Activated CD8-positive, alpha-beta memory T cell treated with anti-CD3 and anti-CD28 coated beads, Interleukin-2, amount 10 ng/mL, durations not matched to agents 7 days and 5 days (primary cell): Measurements from ENCODE around the gene ARHGEF16. TPM values are rescaled to one million over a fixed set of nuclear protein-coding genes. Genes with fewer than 3 reads are reported as not detected.

Experiments
- ATAC-seq: fragments of 150-1000 bp; cut with Tn5 transposase; one replicate; pipeline ENCODE4 v1.10.0; 2021; ENCODE audit warnings: moderate library complexity
- CTCF ChIA-PET: fragments of 350-600 bp; sonication (Branson Sonifier 250); formaldehyde crosslinking; loops from one replicate; lab custom pipeline; 2021; ENCODE audit warnings: antibody characterized with exemption; lab: Charles Lee
- DNase-seq: peaks from one replicate; pipeline ENCODE4 v3.0.0-alpha.2; 2020
- H3K27ac Mint-ChIP-seq: one replicate; pipeline ENCODE4 v1.8.0; 2021; ENCODE audit warnings: mild to moderate bottlenecking, mixed read lengths
- H3K27me3 Mint-ChIP-seq: one replicate; pipeline ENCODE4 v1.8.0; 2021; ENCODE audit warnings: mixed read lengths
- H3K36me3 Mint-ChIP-seq: one replicate; pipeline ENCODE4 v1.8.0; 2021; ENCODE audit warnings: mild to moderate bottlenecking, mixed read lengths
- H3K4me1 Mint-ChIP-seq: one replicate; pipeline ENCODE4 v1.8.0; 2021; ENCODE audit warnings: mixed read lengths
- H3K4me3 Mint-ChIP-seq: one replicate; pipeline ENCODE4 v1.8.0; 2021; ENCODE audit warnings: mild to moderate bottlenecking, moderate library complexity, mixed read lengths
- H3K9me3 Mint-ChIP-seq: one replicate; pipeline ENCODE4 v1.8.0; 2022; ENCODE audit warnings: low read depth, mixed read lengths
- total RNA-seq, 2 experiments: library from RNA; stranded (reverse); gene quantifications; one replicate each; pipeline ENCODE4 v1.2.3, GENCODE V29; 2021

ARHGEF16 gene
- total RNA-seq, 2 experiments from 2014 or later = not detected

DNA sequence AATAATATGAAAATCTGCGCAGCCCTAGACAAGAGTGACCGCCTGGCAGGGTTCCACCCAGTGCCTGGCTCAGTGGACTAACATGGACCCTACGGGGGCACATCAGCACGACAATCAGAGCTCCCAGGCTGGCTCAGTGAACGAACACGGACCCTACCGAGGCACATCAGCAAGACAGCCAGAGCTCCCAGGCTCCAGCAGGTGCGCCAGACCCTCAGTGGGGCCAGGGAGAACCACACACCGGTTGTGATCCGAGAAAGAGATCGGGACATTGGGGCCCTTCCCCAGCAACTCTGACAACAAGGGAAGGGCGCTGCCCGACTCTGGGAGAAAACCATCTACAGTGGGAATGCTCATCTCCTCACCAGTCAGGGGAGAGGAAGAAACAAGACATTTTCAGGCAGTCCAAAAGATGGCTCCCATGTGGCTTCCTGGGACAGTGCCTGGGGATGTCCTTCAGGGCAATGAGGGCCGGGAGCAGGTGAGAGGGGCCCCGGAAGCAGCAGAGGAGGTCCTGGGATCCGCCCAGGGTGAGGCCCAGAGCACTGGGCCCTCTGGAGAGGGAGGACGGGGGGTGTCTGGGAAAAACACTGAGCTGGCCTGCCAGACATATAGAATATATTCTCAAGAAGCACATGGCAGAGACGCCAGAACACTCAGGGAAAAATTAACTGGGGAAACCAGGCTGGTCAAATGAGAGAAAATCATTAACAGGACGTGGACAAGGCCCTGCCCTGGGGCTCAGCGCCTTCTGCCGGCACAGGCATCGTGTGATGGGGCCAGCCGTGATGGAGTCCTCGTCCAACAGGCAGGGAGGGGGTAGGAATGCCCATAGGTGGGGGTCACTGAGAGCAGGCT lies 4.8 kb downstream of the ARHGEF16 start:
- Mint-ChIP-seq H3K27ac (no peak overlapping the region), H3K36me3 (no peaks in the 10 kb centered on the region), H3K4me1 (no peaks in the 10 kb centered on the region), H3K27me3 (peaks cover 7% of the 10 kb centered on the region), H3K4me3 (no peak overlapping the region), H3K9me3 (no peaks in the 10 kb centered on the region)
- CTCF ChIA-PET = no interaction called here
- no peak for DNase-seq
- no peak for ATAC-seq

DNA sequence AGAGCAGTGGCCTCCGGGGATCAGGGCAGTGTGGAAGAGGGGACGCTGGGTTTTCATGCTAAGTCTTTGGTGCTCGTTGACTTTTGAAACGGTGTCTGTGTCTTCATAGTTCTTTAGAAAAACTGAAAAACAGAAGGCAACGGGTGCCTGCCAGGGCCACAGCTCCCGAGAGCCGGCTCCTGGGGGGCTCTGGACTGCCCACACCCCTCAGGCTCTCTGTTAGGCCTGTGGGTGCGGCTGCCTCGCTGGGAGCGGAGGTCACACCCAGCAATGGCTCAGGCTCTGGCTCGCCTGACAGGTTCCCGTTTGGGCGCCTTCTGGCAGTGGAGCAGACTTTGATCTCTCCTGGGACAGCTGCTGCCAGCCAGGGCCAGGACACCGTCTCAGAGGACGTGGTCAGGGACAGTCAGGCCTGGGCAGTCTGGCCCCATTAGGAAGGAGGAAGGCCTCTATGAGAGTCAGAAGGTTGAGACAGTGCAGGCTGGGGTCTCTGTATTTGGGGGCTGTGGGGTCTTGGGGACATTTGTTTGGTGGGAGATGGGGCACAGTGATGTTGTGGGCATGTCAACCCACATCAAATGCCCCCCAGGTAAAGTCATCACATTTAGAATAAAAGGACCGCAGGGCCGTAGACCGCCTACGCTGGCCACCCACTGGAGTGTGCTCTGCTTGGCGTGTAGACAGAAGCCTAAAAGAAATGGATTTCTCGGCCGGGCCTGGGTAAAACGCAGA lies 5.6 kb downstream of the ARHGEF16 start:
- DNase-seq (no peak), ATAC-seq (no peak)
- no peak overlapping the region for H3K27ac Mint-ChIP-seq
- no peaks in the 10 kb centered on the region for H3K9me3 Mint-ChIP-seq
- CTCF ChIA-PET = interaction anchor here (0.6 kb wide), 1 partner anchor 1049 kb away, joined by 3 read pairs; no protein-coding TSS in a partner anchor
- H3K4me1 Mint-ChIP-seq = no peaks in the 10 kb centered on the region
- H3K36me3 Mint-ChIP-seq = no peaks in the 10 kb centered on the region
- no peak overlapping the region for H3K4me3 Mint-ChIP-seq
- peaks cover 5% of the 10 kb centered on the region for H3K27me3 Mint-ChIP-seq

DNA sequence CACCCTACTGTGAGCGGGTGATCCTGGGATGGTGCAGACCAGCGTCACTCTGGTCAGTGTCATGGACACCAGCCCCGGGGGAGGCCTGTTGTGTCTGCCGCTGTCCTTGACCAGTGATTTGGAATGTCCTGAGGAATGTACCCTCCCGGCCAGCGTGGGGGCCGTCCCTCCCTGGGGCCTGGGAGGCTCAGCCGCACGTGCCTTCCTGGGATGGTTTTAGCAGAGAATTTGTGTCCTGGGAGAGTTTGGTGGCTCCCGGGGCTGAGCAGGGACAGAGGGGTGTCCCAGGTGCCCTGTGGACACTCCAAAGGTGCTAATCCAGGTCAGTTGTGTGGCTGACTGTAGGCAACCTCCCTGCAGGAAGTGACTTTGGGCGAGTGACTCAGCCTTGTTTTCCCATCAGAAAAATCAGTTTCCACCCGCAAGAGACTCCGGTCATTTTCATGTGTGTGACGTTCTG lies 6.2 kb downstream of the ARHGEF16 start:
- Mint-ChIP-seq H3K36me3 (no peaks in the 10 kb centered on the region), H3K9me3 (no peaks in the 10 kb centered on the region), H3K27me3 (no peaks in the 10 kb centered on the region), H3K4me3 (no peak overlapping the region), H3K4me1 (no peaks in the 10 kb centered on the region), H3K27ac (no peak overlapping the region)
- CTCF ChIA-PET = interaction anchor here (0.6 kb wide), 1 partner anchor 1049 kb away, joined by 3 read pairs; no protein-coding TSS in a partner anchor
- ATAC-seq = no peak
- DNase-seq = no peak

GRCh38 chr1:3461238-3461933 lies 6.9 kb downstream of the ARHGEF16 start:
- no peak overlapping the region for H3K4me3 Mint-ChIP-seq
- DNase-seq = no peak
- H3K27ac Mint-ChIP-seq = no peak overlapping the region
- no peaks in the 10 kb centered on the region for H3K36me3 Mint-ChIP-seq
- no peaks in the 10 kb centered on the region for H3K4me1 Mint-ChIP-seq
- ATAC-seq = no peak
- no peaks in the 10 kb centered on the region for H3K27me3 Mint-ChIP-seq
- H3K9me3 Mint-ChIP-seq = no peaks in the 10 kb centered on the region
- CTCF ChIA-PET = interaction anchor here (1.8 kb wide), 1 partner anchor 8 kb away, joined by 7 read pairs; no protein-coding TSS in a partner anchor

- Mint-ChIP-seq H3K36me3 (no peaks in the 10 kb centered on the region), H3K4me3 (no peak overlapping the region), H3K27me3 (no peaks in the 10 kb centered on the region), H3K9me3 (no peaks in the 10 kb centered on the region), H3K27ac (no peak overlapping the region), H3K4me1 (no peaks in the 10 kb centered on the region)
- no peak for DNase-seq
- CTCF ChIA-PET = interaction anchor here (1.8 kb wide), 1 partner anchor 9 kb away, joined by 7 read pairs; no protein-coding TSS in a partner anchor
- ATAC-seq = no peak
These were observed 7.4 kb downstream of the ARHGEF16 start for GRCh38 chr1:3461934-3462275.

- no peaks in the 10 kb centered on the region for H3K4me1 Mint-ChIP-seq
- CTCF ChIA-PET = interaction anchor here (1.8 kb wide), 1 partner anchor 10 kb away, joined by 7 read pairs; no protein-coding TSS in a partner anchor
- H3K4me3 Mint-ChIP-seq = no peak overlapping the region
- H3K36me3 Mint-ChIP-seq = no peaks in the 10 kb centered on the region
- DNase-seq (no peak), ATAC-seq (no peak)
- H3K9me3 Mint-ChIP-seq = no peaks in the 10 kb centered on the region
- no peak overlapping the region for H3K27ac Mint-ChIP-seq
- H3K27me3 Mint-ChIP-seq = no peaks in the 10 kb centered on the region
These were observed 8.0 kb downstream of the ARHGEF16 start for GRCh38 chr1:3462356-3463012.

GRCh38 chr1:3463013-3463385 lies 8.5 kb downstream of the ARHGEF16 start:
- H3K9me3 Mint-ChIP-seq = no peaks in the 10 kb centered on the region
- H3K4me3 Mint-ChIP-seq = no peak overlapping the region
- ATAC-seq (no peak), DNase-seq (no peak)
- CTCF ChIA-PET = interaction anchor here (1.8 kb wide), 1 partner anchor 10 kb away, joined by 7 read pairs; no protein-coding TSS in a partner anchor
- no peaks in the 10 kb centered on the region for H3K36me3 Mint-ChIP-seq
- no peaks in the 10 kb centered on the region for H3K27me3 Mint-ChIP-seq
- H3K4me1 Mint-ChIP-seq = no peaks in the 10 kb centered on the region
- H3K27ac Mint-ChIP-seq = no peak overlapping the region

DNA sequence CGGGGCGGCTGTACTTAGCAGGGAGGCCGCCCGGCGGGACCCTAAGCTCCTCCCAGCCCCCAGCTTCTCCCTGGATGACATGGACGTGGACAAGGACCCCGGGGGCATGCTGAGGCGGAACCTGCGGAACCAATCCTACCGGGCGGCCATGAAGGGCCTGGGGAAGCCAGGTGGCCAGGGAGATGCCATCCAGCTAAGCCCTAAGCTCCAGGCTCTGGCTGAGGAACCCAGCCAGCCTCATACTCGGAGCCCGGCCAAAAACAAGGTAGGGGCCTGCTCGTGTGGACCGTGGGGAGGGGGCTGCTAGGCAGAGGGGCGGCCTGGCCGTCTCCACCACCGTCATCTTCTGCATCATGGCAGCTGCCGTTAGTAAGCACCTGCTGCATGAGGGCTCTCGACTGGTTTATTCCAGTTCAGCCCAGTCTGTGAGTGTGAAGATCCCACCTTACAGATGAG lies 9.0 kb downstream of the ARHGEF16 start:
- Mint-ChIP-seq H3K4me3 (no peak overlapping the region), H3K9me3 (no peaks in the 10 kb centered on the region), H3K4me1 (no peaks in the 10 kb centered on the region), H3K27ac (no peak overlapping the region), H3K36me3 (no peaks in the 10 kb centered on the region), H3K27me3 (no peaks in the 10 kb centered on the region)
- CTCF ChIA-PET = interaction anchor here (1.8 kb wide), 1 partner anchor 11 kb away, joined by 7 read pairs; no protein-coding TSS in a partner anchor
- DNase-seq (no peak), ATAC-seq (no peak)

DNA sequence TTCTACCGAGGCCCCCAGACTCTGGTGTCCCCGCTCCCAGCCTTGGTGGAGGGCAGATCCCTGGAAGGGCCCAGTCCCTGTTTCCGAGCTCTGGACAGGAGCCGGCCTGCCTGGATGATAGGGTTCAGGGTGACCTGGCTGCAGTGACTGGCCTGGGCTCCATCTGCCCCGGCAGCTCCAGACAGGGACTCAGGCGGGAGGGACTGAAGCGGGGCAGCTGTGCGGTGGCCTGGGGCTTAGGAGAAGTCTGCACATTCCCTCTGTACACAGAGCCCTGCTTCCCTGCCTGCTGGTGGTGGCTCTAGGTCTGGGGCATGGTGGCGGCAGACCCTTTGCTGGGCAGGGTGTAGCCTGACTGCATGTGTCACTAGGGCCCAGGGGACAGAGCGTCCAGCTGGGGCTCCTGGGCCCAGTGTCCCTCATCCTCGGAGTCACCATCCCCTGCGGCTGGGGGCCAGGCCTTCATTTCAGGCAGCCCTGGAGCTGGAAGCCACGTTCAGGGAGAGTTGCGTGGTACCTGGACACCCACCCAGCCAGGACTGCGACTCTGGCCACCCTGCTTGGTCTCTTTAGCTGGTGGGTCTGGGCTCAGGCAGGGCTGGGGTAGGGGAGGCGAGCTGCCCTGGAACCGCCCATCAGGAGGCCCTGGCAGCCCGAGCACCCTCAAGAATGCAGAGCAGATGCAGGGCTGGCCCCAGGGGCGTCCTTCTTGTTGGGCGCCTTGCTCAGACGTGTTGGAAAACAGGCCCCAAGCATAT lies 9.6 kb downstream of the ARHGEF16 start:
- ATAC-seq (no peak), DNase-seq (no peak)
- H3K27ac Mint-ChIP-seq = no peak overlapping the region
- no peak overlapping the region for H3K4me3 Mint-ChIP-seq
- H3K27me3 Mint-ChIP-seq = no peaks in the 10 kb centered on the region
- H3K4me1 Mint-ChIP-seq = no peaks in the 10 kb centered on the region
- H3K9me3 Mint-ChIP-seq = no peaks in the 10 kb centered on the region
- CTCF ChIA-PET = interaction anchor here (1.7 kb wide), 1 partner anchor 11 kb away, joined by 9 read pairs; no protein-coding TSS in a partner anchor
- no peaks in the 10 kb centered on the region for H3K36me3 Mint-ChIP-seq

DNA sequence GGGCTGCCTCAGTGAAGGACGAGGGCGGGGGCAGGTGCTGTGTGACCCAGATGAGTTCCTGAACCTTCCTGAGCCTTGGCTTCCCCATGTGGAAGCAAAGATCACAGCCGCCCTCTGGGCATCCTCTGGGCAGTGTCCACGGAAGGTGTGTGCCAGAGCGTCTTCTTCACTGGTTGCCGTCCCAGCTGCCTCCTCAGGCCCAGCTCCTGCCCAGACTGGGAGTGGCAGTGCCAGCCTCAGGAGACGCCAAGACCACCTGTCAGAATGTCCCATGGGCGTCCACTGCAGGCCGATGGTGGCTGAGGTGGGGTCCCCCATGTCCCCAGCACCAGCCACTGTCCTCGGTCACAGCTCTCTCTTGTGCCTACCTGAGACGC lies 10.2 kb downstream of the ARHGEF16 start:
- Mint-ChIP-seq H3K4me1 (no peaks in the 10 kb centered on the region), H3K27ac (no peak overlapping the region), H3K4me3 (no peak overlapping the region), H3K9me3 (no peaks in the 10 kb centered on the region), H3K36me3 (no peaks in the 10 kb centered on the region), H3K27me3 (no peaks in the 10 kb centered on the region)
- ATAC-seq (no peak), DNase-seq (no peak)
- CTCF ChIA-PET = interaction anchor here (1.7 kb wide), 1 partner anchor 11 kb away, joined by 9 read pairs; no protein-coding TSS in a partner anchor

GRCh38 chr1:3465091-3465934 lies 10.8 kb downstream of the ARHGEF16 start:
- no peak for ATAC-seq
- Mint-ChIP-seq H3K4me1 (no peaks in the 10 kb centered on the region), H3K27ac (no peak overlapping the region), H3K27me3 (no peaks in the 10 kb centered on the region), H3K36me3 (no peaks in the 10 kb centered on the region), H3K9me3 (no peaks in the 10 kb centered on the region), H3K4me3 (no peak overlapping the region)
- CTCF ChIA-PET = interaction anchor here (1.7 kb wide), 1 partner anchor 12 kb away, joined by 9 read pairs; no protein-coding TSS in a partner anchor
- no peak for DNase-seq
